ENCODE data around the gene PAX5.

Gene PAX5

DNA sequence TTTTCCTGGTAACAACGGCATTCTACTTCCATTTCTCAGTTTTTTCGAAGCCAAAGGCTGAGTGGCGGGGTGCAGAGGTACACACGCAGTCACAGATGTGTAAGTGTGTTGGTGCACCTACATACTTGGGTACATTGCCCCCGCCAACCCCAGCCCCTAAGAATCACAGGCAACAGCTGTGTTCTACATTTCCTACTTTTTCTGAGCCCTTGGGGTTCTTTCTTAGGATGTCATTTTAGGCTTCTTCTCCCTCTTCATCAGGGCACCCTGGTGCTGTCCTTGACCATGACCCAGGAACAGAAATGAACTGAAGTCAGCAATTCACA lies 104.8 kb downstream of the PAX5 start:
- no peak for DNase-seq

DNA sequence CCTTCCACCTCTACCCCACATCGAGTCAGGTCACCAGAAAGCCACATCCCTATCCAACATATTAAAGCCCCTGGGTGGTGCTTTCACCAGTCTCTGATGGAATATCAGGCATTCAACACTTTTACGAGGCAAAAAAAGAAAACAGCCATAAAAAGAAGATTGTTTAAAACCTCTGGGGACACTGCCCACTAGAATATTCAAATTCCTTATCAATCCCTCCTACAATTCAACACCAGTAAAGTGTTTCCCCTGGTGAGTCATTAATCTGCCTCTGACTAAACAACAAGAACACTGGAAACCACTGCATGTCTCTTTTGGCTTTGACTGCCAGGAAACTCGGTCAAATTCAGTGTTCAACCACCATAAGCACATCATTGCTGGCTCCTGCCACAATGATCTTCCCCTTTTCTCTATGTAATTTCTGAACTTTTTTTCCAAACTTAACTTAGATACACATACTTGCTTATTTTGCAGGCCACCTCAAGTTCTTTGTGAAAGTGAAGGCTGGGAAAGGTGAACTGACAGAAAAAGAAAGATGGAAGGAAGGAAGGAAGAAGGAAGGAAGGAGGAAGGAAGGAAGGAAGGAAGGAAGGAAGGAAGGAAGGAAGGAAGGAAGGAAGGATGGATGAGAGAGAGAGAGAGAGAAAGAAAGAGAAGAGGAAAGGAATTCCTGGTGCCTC lies 105.3 kb downstream of the PAX5 start:
- DNase-seq, result no peak

DNA sequence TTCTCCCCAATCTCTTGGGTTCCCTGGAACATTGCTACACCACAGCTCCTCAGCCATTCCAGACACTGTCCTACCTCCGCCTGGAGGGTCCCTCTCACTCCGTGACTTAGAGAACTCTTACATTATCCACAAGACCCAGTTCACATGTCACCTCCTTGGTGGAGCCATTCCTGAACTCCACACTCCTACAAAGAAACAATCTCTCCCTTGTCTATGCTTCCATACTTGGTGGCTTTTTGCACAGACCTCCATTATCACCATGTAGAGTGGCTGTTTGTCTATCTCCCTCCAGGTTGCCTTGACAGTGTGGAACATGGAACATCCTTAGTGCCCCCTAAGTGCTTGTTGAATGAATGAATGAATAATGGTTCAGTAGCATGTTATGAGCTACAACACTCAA lies 105.9 kb downstream of the PAX5 start:
- no peak for DNase-seq

DNA sequence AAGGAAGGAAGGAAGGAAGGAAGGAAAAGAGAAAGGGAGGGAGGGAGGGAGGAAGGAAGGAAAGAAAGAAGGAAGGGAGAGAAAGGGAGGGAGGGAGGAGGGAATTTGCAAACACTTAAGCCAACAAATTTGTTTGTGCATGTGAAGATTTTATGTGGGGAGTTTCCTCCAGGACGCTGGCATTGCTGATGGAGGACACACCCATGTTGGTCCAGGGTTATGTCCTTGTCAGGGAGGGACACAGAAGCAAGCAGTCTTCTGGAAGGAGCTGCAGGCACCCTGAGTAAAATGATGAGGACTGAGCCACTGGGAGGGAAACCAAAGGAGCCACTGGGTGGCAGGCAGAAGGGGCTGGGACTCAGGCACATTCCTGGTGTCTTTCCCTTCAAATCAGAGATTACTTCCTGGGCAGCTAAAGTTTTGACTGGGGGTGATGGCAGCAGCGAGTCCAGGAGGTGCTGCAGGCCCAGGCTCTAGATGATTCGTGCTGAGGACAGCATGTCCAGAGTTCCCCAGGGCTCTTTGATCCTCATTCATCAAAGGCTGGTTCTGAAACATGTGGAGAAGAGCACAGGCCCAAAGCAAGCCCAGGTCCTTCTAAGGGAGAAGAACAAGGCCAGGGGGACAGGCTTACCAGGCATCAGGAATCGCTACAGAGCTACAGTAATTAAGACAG lies 109.2 kb downstream of the PAX5 start:
- DNase-seq, result no peak

DNA sequence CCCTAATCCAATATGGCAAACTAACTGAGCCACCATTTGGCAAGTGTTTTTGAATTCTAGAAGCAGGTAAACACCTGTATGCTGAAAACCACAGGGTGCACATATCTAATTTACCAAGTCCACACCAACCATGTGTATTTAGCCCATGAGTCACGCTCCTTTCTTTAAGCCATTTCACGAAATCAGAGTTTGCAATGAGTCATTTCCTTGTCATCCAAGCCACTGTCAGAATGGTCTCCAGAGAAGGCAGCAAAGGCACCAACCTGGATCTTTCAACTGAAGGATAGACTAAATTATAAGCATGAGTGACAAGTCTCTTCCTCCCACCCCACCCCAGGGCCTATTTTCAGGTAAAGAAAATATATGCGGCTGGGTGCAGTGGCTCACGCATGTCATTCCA lies 110.0 kb downstream of the PAX5 start:
- no peak for DNase-seq

DNA sequence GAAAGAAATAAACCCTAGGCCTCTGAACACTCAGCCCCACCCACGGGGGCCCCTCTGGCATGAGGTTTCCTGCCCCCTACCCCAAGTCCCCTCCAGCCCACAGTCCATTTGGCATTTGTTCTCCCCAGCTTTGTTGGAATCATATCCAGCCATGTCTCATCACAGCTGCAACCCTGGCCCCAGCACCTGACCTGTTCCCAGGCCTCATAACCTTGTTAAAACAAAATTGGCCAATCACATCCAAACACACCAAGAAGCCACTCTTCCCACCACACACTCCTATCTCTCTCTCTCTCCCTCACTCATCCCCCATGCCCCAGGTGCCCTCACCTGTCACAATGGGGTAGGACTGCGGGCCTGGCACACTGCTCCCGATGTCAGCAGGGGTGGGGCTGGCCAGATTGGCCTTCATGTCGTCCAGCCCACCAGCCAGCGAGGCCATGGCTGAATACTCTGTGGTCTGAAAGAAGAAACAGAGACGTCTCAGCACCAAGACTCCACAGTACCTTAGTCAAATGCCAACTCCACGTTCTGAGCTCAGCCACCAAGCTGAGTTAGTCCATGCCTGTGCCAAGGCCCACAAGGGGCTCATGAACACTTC lies 110.9 kb downstream of the PAX5 start:
- DNase-seq, result no peak

DNA sequence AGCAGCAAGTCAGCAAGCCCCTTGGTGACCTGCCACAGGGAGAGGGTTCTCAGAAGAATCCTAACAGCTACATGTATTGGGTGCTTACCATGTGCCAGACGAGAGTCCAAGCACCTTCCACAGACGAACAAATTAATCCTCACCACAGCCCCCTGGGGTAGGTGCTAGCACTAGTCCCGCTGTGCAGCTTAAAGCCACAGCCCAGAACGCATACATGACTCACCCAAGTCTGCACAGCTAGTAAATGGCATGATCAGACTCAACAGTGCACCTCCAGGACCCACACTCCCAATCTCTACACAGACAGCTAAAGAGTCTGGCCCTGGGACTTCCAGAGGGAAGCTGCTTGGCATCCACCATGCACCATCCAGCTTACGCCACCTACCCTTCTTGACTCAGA lies 111.5 kb downstream of the PAX5 start:
- no peak for DNase-seq

DNA sequence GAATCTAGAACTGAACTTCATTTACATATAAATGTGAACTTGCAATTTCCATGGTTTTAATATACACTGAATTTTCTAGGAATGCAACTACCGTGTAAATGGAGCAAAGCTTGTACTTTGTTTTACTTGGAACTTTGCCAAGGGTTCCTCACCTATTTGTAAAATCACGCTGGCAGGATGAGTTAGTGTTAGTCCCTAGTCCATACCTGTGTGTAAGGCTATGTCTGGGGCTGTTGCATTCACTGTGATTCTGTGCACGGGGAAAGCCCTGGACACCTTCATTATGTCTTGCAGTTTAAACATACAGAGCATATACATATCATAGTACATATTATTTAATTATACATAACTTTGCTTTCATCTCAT lies 119.9 kb downstream of the PAX5 start:
- no peak for DNase-seq

DNA sequence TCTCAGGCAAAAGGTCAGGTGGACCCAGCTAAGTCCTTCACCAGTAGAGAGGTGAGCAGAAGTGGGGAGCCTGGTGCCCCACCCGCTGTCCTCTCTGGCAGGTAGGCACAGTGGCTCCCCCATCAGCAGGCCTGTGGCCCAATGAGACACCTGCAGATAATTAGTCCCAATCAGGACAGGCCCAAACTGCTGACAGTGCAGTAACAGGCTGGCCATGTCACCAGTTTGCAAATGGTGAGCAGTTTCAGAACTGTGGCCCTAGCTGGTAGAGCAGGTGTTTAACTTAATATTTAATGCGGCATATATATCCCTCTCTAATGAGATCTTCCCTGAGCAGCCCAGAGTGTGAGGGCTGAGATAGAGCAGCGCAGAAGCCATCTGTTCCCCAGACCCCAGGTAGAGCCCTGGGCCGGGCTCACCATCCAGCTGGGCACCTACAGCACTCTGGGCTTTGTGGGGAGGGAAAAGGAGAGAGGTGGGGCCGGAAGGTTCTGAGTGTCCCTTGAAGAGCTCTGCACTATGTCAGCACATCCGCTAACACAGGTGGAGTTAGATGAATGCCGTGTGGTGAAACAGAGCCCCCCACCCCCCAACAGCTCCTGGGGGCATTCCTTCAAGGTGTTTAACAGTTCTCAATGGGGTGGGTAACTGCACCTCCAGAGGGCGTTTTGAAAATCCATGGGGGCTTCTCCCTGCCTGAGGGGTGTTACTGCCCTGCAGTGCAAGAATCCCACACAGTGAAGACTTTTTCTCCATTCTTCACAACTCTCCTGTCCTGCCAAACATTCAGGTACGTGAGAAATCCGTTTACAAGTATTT lies 120.5 kb downstream of the PAX5 start:
- no peak for DNase-seq

DNA sequence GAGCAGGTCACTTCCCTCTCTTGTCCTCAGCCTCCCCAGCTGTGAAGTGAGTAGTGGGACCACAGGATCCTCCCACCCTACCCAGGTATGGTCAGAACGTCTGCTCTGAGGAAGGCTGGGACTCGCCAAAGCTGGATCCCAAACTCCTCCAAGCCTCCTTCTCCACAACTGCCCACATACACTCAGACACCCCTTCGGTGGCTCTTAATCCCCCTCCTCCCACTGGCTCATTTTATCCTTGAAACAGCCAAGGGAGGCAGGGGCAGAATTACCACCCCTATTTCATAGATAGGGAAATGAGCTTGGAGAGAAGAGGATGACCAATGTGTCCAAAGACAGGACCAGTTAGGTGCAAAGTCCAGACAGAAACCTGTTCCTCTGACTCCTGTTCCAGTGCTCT lies 121.4 kb downstream of the PAX5 start:
- no peak for DNase-seq

DNA sequence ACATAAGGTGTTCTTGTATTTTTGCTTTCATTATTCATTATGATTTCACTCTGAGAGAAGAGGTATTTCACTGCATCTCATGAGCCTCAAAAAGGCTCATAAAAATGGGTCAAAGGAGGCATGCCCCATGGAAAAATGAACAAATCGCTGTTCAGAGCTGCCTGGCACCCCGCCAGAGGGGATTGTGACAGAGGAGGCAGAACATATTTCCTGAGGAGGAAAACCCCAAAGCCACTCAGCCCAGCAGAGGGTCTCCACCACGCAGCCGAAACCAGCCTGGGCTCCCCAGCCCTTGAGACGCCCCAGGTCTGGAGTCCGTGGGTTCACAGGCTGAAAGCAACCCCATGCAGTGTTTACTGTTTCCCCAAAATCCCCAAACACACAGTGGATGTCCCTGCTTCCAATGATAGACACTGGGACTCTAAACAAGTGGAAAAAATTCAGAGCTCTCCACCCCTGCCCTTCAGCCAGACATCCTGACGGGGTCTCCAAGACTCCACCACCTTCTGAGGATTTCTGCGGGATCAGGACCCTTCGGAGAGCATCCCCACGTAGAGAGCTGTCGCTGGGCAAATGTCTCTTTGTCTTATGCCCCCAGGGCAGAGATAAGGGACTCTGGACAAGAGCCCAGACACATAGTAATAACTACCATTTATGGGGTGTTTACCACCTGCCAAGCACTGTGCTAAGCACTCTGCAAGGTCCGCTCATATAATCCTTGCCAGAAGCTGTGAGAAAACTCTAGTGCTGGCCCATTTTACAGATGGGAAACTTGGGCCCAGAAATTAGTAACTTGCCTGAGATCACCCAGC lies 122.3 kb downstream of the PAX5 start:
- DNase-seq, result no peak

DNA sequence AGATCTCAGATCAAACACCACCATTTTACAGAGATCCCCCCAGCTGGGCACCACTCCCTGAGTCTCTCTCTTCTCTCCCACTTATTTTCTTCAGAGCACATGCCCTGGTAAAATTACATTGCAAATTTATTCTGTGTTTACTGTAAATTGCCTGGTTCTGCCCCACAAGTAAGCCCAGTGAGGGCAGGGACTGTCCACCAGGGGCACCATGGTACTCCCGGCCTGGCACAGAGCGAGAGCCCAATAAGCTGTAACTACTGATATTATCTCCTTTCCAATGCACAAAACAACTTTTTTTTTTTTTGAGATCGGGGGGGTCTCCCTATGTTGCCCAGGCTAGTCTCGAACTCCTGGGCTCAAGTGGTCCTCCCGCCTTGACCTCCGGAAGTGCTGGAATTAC lies 123.0 kb downstream of the PAX5 start:
- no peak for DNase-seq

DNA sequence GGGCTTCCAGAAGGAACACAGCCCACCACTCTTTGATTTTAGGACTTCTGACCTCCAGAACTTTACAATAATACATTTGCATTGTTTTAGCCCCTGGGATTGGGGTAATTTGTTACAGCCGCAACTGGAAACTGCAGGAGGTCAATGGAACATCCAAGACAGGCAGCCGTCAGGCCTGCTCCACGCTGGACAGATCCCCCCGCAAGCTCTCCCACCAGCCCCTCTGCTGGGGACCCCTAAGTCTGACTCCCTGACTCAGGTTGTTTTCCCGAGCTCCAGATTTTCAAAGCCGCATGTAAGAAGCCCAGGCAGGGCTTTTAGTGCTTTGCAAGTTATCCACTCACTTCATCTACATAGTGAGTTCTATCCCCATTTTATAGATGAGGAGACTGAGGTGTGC lies 127.6 kb downstream of the PAX5 start:
- no peak for DNase-seq

DNA sequence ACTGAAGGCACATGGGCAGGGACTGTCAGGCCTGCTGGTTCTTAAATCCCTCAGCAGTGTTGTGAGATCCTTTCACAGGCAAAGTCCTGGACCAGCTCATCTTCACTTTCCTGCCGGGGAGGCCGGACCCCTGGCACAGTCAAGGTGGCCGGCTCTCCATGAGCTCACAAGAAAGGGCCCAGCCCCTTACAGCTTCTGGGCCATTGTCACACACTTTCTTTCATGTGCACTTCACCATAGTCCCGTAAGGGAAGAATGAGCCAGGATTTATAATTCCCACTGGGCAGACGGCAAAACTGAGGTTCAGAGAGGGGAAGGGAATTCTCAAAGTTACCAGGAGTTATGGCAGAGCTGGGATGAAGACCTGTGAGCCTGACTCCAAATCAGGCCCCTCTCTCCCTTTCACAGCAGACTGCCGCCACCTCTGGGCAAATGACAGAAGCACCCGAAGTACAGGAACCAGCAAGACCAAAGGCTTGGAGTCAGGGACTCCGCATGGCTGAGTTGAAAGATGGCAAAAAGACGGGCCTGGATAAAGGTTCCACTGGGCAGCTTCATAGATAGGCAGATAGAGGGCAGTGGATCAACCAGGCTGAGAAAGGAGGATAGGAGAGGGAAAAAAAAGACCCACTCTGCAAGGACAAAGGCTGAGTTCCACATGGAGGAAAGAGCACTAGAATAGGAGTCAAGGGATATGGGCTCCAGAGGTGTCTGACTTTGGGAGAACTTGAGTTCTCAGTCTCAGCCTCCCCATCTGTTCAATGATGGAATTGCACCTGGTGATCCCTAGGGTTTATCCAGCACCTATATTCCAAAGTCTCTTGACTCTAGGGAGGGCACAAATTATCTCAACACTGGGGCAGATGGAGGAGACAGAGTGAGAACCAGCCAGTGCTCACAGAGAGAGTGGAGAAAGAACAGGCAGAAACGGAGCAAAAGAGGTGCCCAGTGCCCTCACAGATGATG lies 128.7 kb downstream of the PAX5 start:
- DNase-seq, result no peak

DNA sequence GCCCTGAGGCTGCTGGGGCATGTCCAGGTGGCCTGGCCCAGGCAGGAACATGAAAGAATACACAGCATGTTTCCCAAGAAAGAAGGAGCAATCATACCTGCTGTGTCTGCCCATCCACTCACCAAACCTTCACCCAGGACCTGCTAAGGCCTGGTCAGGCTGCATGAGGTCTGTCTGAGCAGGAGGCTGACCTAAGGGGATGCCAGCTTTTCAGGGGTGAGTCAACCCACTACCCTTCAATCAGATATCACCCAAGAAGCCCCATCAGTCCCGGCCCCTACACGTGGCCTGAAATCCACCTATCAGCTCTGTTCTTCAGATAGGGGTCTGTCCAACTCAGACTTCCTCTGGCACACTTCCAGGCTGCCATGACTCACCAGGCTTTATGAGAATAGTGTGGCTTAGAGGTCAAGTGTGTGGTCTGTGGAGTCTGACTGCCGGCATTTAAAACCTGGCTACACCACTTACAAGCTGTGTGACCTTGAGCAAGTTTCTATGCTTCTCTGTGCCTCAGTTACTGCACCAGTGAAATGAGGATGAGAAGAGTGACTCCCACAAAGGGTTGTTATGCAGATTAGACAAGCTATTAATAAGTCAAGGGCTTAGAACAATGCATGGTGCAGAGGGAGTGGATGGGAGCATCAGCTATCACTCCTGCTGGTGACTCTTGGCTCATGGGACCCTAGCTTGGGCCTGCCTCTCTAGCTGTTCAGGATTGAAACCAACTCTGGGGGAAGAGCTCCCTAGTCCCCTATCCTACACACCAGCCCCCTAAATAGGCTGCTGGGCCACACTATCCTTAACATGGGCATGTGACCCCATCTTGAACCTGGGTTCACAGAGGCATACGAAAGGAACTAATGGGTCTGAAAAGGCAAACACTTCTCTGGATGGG lies 130.3 kb downstream of the PAX5 start:
- DNase-seq, result no peak

DNA sequence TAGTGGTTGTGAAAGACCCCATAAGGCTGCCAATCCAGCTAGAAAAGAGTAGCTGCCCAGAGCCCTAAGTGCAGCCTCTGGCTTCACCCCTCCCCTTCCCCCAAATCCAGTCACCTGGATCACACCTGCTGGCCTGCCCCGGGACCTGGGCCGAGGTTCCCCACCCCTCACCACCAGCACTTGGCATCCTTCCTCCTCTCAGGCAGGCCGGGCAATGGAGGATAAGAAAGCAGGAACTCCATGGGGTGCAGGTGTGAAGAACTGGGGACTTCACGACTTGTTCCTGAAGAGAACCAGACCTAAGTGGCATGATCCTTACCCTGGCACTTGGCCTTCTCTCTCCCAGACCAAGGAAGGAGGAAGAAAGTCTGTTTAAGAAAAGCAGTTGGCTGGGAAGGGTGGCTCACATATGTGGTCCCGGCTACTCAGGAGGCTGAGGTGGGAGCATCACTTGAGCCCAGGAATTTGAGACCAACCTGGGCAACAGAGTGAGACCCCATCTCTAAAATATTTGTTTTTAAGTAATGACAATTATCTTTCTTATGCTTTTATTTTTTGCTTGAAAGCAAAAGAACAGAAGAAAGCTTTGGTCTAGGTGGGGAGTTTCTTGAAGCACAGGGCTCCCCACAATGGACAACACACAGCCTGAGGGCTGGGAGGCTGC lies 131.1 kb downstream of the PAX5 start:
- no peak for DNase-seq

DNA sequence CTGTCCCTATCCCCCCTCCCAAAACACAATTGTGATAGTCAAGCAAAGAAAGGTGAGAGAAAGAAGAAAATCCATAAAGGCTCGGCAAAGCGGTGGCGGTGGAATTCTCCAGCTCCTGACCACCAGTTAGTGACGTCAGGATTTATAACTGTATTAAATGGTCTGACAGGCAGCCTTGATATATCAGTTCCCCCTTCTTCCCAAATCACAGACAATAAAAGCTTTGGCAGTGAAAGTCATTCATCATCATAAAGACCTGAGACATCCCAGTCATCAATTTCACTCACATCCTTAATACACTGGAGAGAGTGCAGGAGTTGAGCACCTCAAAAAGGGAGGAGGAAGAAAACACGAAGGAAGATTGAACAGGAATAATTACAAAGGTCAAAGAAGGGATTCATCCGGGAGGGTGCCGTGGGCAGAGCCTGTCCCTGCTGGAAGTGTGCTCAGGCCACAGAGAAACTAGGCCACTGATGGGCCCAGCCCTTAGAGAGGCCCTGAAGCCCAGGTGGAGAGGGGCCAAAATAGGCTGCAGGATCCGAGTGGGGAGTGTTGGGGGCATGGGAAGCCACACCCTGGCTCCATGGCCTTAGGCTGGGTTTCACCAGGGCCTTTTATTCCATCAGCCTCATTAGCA lies 131.9 kb downstream of the PAX5 start:
- no peak for DNase-seq

DNA sequence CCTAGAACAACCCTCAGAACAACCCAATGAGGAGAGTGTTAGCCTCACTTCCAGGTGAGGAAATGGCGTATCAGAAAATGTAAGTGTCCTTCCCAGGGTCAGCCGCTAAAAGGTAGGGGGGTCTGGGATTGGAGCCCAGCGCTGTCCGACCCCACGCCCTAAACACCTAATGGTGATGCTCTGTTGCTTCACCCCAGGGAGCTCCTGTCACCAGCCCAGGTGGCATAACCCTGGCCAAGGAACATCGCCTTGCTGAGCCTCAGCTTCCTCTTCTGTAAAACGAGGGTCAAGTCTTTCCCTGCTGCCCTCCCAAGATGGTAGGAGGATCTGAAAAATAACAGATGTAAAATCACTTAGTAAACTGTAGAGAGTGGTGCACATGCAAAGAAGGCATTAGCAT lies 132.5 kb downstream of the PAX5 start:
- no peak for DNase-seq

DNA sequence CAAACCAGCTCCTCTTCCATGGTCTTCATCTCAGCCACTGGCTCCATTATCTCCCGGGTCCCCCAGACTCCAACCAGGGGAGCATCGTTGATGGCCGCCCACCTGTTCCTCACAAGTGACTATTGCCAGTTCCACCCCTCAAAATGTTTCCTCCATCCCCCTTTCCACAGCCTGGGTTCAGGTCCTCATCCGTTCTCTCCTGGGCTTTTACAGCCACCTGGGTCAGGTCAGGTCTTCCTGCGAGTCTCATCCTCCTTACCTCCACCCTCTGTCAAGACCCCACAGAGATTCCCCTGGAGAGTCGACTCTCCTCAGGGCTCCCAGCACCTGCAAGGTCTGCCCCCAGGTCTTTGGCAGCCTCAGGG lies 133.2 kb downstream of the PAX5 start:
- DNase-seq, result no peak

Measured in C1 segment of cervical spinal cord (tissue), 14 donors.